SK-N-SH (cell line): ENCODE measurements around the gene CFAP65. TPM values are rescaled to one million over a fixed set of nuclear protein-coding genes. Genes with fewer than 3 reads are reported as not detected.

Experiments
- CTCF ChIA-PET: fragments of 300-600, 350-600 bp; formaldehyde crosslinking; extraction: SDS; loops from one replicate; lab custom pipeline; 2021; lab: Yijun Ruan, JAX
- POLR2A ChIA-PET: fragments of 350-600 bp; sonication (Branson Sonifier 250); formaldehyde crosslinking; extraction: SDS; loops from one replicate; lab custom pipeline; 2020; ENCODE audit warnings: antibody characterized with exemption, inconsistent platforms; lab: Yijun Ruan, JAX
- DNase-seq: peaks from one replicate; pipeline ENCODE4 v3.0.0; 2012
- H2AFZ ChIP-seq: fragments of 200-600 bp; sonication (generic); 2 replicates; pipeline ENCODE4 v1.8.1; 2016; ENCODE audit warnings: antibody characterized with exemption, mild to moderate bottlenecking, low read depth
- H3F3A ChIP-seq: fragments of 200-600 bp; sonication (generic); replicated peaks from 2 replicates; pipeline ENCODE3; 2016; ENCODE audit warnings: antibody characterized with exemption, mild to moderate bottlenecking; ENCODE audit not compliant: insufficient read depth
- H3K27ac ChIP-seq, 2 experiments: fragments of 200-500 bp in 1 of 2; fragments of 200-600 bp in 1 of 2; sonication (Bioruptor generic) in 1 of 2; sonication (generic), shearing (Covaris generic) in 1 of 2; 2 replicates each; pipeline versions ENCODE4 v1.5.1 to v1.6.1; 2014 to 2016; ENCODE audit warnings: low read depth in 2 of 2, inconsistent platforms in 1 of 2, low read length in 1 of 2, mild to moderate bottlenecking in 1 of 2, mixed read lengths in 1 of 2
- H3K27me3 ChIP-seq: fragments of 200-600 bp; sonication (generic), shearing (Covaris generic); 2 replicates; pipeline ENCODE4 v1.6.1; 2016; ENCODE audit warnings: mixed run types; ENCODE audit not compliant: insufficient read depth
- H3K36me3 ChIP-seq, 2 experiments: fragments of 200-500 bp in 1 of 2; fragments of 200-600 bp in 1 of 2; sonication (Bioruptor generic) in 1 of 2; sonication (generic) in 1 of 2; replicated peaks in 1 of 2; 2 replicates each; pipeline versions ENCODE3 to v1.5.1; 2014 to 2016; ENCODE audit warnings: low read length in 1 of 2, mild to moderate bottlenecking in 1 of 2; ENCODE audit not compliant: insufficient read depth in 2 of 2, control insufficient read depth in 1 of 2
- H3K4me1 ChIP-seq, 2 experiments: fragments of 200-500 bp in 1 of 2; fragments of 200-600 bp in 1 of 2; sonication (Bioruptor generic) in 1 of 2; sonication (generic), shearing (Covaris generic) in 1 of 2; 2 replicates each; pipeline versions ENCODE4 v1.5.1 to v1.6.1; 2014 to 2016; ENCODE audit warnings: low read depth in 1 of 2, low read length in 1 of 2, mixed run types in 1 of 2; ENCODE audit not compliant: insufficient read depth in 2 of 2, control insufficient read depth in 1 of 2
- H3K4me2 ChIP-seq: fragments of 200-600 bp; sonication (generic), shearing (Covaris generic); 2 replicates; pipeline ENCODE4 v1.6.1; 2017; ENCODE audit warnings: mixed run types
- H3K4me3 ChIP-seq, 2 experiments: fragments of 200-500 bp in 1 of 2; fragments of 200-600 bp in 1 of 2; sonication (Bioruptor generic) in 1 of 2; sonication (generic), shearing (Covaris generic) in 1 of 2; 2 replicates each; pipeline versions ENCODE4 v1.5.1 to v1.8.1; 2014 to 2016; ENCODE audit warnings: low read depth in 2 of 2, inconsistent platforms in 1 of 2, low read length in 1 of 2, mild to moderate bottlenecking in 1 of 2, mixed read lengths in 1 of 2, moderate library complexity in 1 of 2
- H3K79me2 ChIP-seq: fragments of 200-600 bp; sonication (generic); 2 replicates; pipeline ENCODE4 v1.8.1; 2017; ENCODE audit warnings: mild to moderate bottlenecking; ENCODE audit not compliant: insufficient read depth
- H3K9ac ChIP-seq: fragments of 200-600 bp; sonication (generic); 2 replicates; pipeline ENCODE4 v1.6.1; 2017; ENCODE audit warnings: mixed run types
- H3K9me2 ChIP-seq: fragments of 200-600 bp; sonication (generic); 2 replicates; pipeline ENCODE4 v1.6.1; 2017; ENCODE audit warnings: mixed run types
- H3K9me3 ChIP-seq: fragments of 200-600 bp; sonication (generic); 2 replicates; pipeline ENCODE4 v1.6.1; 2017; ENCODE audit warnings: mixed run types, mild to moderate bottlenecking, moderate library complexity
- H4K20me1 ChIP-seq: fragments of 200-600 bp; sonication (generic); 2 replicates; pipeline ENCODE4 v1.6.1; 2017; ENCODE audit warnings: mild to moderate bottlenecking, mixed run types; ENCODE audit not compliant: insufficient read depth
- CHD2 ChIP-seq: fragments of 150-350 bp; IDR thresholded peaks from 2 replicates; pipeline ENCODE4 v1.6.1; 2018; ENCODE audit warnings: low read length; ENCODE audit not compliant: partially characterized antibody
- EP300 ChIP-seq, 2 experiments: IDR thresholded peaks; 2 replicates each; pipeline versions ENCODE4 v1.4.0 to v1.6.1; 2012; ENCODE audit warnings: borderline replicate concordance in 1 of 2, low read depth in 1 of 2, low read length in 1 of 2
- FOSL2 ChIP-seq: IDR thresholded peaks from 2 replicates; pipeline ENCODE4 v1.4.0; 2012; ENCODE audit warnings: low read depth, mild to moderate bottlenecking, moderate library complexity, borderline replicate concordance
- FOXJ3 ChIP-seq: sonication (generic); formaldehyde crosslinking; IDR thresholded peaks from 2 replicates; pipeline ENCODE4 v1.5.1; 2020; ENCODE audit warnings: mild to moderate bottlenecking, missing genetic modification reagents
- GABPA ChIP-seq: IDR thresholded peaks from 2 replicates; pipeline ENCODE4 v1.4.0; 2012; ENCODE audit warnings: low read depth, mild to moderate bottlenecking
- GATA2 ChIP-seq: sonication (generic); formaldehyde crosslinking; IDR thresholded peaks from 2 replicates; pipeline ENCODE4 v1.5.0; 2020; ENCODE audit warnings: mild to moderate bottlenecking, missing genetic modification reagents
- JUND ChIP-seq: IDR thresholded peaks from 2 replicates; pipeline ENCODE4 v1.4.0; 2012
- MAX ChIP-seq: IDR thresholded peaks from 2 replicates; pipeline ENCODE4 v1.4.0; 2012; ENCODE audit warnings: low read depth
- MXI1 ChIP-seq: IDR thresholded peaks from 2 replicates; pipeline ENCODE4 v1.6.1; 2012; ENCODE audit warnings: mild to moderate bottlenecking, low read depth, low read length, improper control_type of control experiment
- NFIC ChIP-seq: IDR thresholded peaks from 2 replicates; pipeline ENCODE4 v1.4.0; 2012; ENCODE audit warnings: borderline replicate concordance
- POLR2AphosphoS5 ChIP-seq: IDR thresholded peaks from 2 replicates; pipeline ENCODE4 v1.6.1; 2012; ENCODE audit warnings: low read depth, low read length
- RCOR1 ChIP-seq: fragments of 150-350 bp; IDR thresholded peaks from 2 replicates; pipeline ENCODE4 v1.6.1; 2017; ENCODE audit warnings: antibody characterized with exemption, low read length
- RFX5 ChIP-seq: IDR thresholded peaks from 2 replicates; pipeline ENCODE4 v1.6.1; 2012; ENCODE audit warnings: mild to moderate bottlenecking, improper control_type of control experiment, low read length
- SMC3 ChIP-seq: IDR thresholded peaks from 2 replicates; pipeline ENCODE4 v1.6.1; 2012; ENCODE audit warnings: low read depth, low read length, improper control_type of control experiment
- TAF1 ChIP-seq: IDR thresholded peaks from 2 replicates; pipeline ENCODE4 v1.6.1; 2012; ENCODE audit warnings: low read depth, mild to moderate bottlenecking, low read length, moderate library complexity, borderline replicate concordance
- TCF12 ChIP-seq: IDR thresholded peaks from 2 replicates; pipeline ENCODE4 v1.4.0; 2012
- ZBTB33 ChIP-seq: IDR thresholded peaks from 2 replicates; pipeline ENCODE4 v1.4.0; 2012; ENCODE audit warnings: low read depth, borderline replicate concordance
- WGBS: methylation state at CpG from one replicate; pipeline ENCODE4 v1.1.6; 2017; ENCODE audit warnings: low lambda C conversion rate; 5-methylcytosine and 5-hydroxymethylcytosine counted together
- polyA plus RNA-seq, 3 experiments: library from polyadenylated mRNA; depleted of rRNA; stranded (reverse); fragments of >200 nt; gene quantifications; 2 replicates each; pipeline ENCODE4 v1.2.3, GENCODE V29; 2012
- TF ChIP-seq, protein P1 (sequence below): IDR thresholded peaks from 2 replicates; pipeline ENCODE4; 2012
- TF ChIP-seq, protein P2 (sequence below): fragments of 200-600 bp; sonication (generic); IDR thresholded peaks from 2 replicates; pipeline ENCODE4 v1.6.1; 2017; ENCODE audit warnings: antibody characterized with exemption, mild to moderate bottlenecking, moderate library complexity

CFAP65 gene
- polyA plus RNA-seq, 1 of the 3 experiments (the other 2 are of a cell fraction) = 0.95 TPM

GRCh38 chr2:218964041-218964771 lies 77.1 kb downstream of the CFAP65 start:
- TF ChIP-seq EP300 (IDR thresholded peaks at IDR 0.05; ENCODE audit: borderline replicate concordance in 1 of 2, low read depth in 1 of 2, low read length in 1 of 2) (peak in 1 of 2 experiments; percentile 54; a peak in 1 of 4 replicates), MXI1 (peak; percentile 58; the same call in 1 of the 2 replicates), FOSL2 (peak; percentile 34; the same call in 1 of the 2 replicates), GATA2 (peak; percentile 51), FOXJ3 (CRISPR knock-in tag) (peak; percentile 30; the same call in 1 of the 2 replicates), CHD2 (peak; percentile 35), MAX (no peak), SMC3 (no peak), NFIC (no peak), POLR2AphosphoS5 (0 out of 2 replicates have a peak, but pooled peaks have one; percentile 19), TCF12 (peak; percentile 48; the same call in 1 of the 2 replicates), RFX5 (peak; percentile 42; the same call in 1 of the 2 replicates), RCOR1 (0 out of 2 replicates have a peak, but pooled peaks have one; percentile 24)
- TF ChIP-seq, protein P1, sequence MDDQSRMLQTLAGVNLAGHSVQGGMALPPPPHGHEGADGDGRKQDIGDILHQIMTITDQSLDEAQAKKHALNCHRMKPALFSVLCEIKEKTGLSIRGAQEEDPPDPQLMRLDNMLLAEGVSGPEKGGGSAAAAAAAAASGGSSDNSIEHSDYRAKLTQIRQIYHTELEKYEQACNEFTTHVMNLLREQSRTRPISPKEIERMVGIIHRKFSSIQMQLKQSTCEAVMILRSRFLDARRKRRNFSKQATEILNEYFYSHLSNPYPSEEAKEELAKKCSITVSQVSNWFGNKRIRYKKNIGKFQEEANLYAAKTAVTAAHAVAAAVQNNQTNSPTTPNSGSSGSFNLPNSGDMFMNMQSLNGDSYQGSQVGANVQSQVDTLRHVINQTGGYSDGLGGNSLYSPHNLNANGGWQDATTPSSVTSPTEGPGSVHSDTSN = peak; percentile 29
- Histone ChIP-seq H3K27me3 (peaks cover 17% of the 10 kb centered on the region), H3K9me2 (no peaks in the 10 kb centered on the region), H3K4me3 (peak overlapping the region in 1 of 2 experiments; percentile 63; a peak in 2 of 4 replicates), H3K4me1 (peaks cover 8 to 28% of the 10 kb centered on the region in 2 experiments; a peak in 2 of 4 replicates), H3K9ac (0 out of 2 replicates have a peak overlapping the region, but pooled peaks have one; percentile 13), H3K9me3 (no peaks in the 10 kb centered on the region), H3K79me2 (no peaks in the 10 kb centered on the region), H2AFZ (no peak overlapping the region), H3K27ac (peak overlapping the region; percentile 47 to 99; a peak in 3 of 4 replicates), H3K4me2 (peak overlapping the region; percentile 63), H4K20me1 (no peaks in the 10 kb centered on the region), H3F3A (peaks cover 5% of the 10 kb centered on the region), H3K36me3 (no peaks in the 10 kb centered on the region)
- peak; percentile 69 for DNase-seq
- CTCF ChIA-PET = interaction anchor here (1.0 to 13.5 kb wide), 12 partner anchors 15 to 191 kb away, joined by 3 to 208 read pairs (median 6); partner anchors contain the start of genes CRYBA2 and FEV
- POLR2A ChIA-PET = interaction anchor here (0.6 to 4.1 kb wide), 9 partner anchors 10 to 72 kb away, joined by 3 to 21 read pairs (median 6); no protein-coding TSS in a partner anchor
- 5% methylated on average over 5 of the region's 5 CpGs for WGBS

DNA sequence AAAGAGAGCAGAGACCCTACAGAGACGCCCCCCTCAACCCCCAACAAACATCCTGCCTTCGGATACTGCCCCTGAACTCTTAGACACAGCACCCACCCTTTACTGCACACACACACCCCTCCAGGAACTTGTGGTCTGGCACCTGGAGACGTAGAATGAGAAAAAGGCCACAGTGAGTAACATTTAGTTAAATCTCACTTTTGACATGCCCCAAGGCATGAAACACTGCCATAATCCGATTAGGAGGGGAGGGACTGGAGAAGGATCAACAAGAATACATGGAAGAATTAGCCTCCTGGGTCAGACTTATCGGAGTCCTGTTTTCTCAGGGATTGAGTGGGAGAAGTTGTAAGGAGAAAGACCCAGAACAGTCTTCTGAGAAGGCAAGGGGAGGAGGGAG lies 77.7 kb downstream of the CFAP65 start:
- no peak for DNase-seq
- no peaks in the 10 kb centered on the region for H3K79me2 ChIP-seq
- no peak overlapping the region for H2AFZ ChIP-seq
- peaks cover 23% of the 10 kb centered on the region for H3K27me3 ChIP-seq
- peak overlapping the region in 1 of 2 experiments; percentile 63; a peak in 3 of 4 replicates for H3K4me3 ChIP-seq
- no peaks in the 10 kb centered on the region for H3K36me3 ChIP-seq
- 0 out of 2 replicates have a peak overlapping the region, but pooled peaks have one; percentile 13 for H3K9ac ChIP-seq
- 9% methylated on average over 5 of the region's 5 CpGs for WGBS
- no peaks in the 10 kb centered on the region for H3K9me3 ChIP-seq
- H3K9me2 ChIP-seq = no peaks in the 10 kb centered on the region
- peaks cover 8 to 32% of the 10 kb centered on the region in 2 experiments; a peak in 2 of 4 replicates for H3K4me1 ChIP-seq
- peak overlapping the region; percentile 47 to 99; a peak in 3 of 4 replicates for H3K27ac ChIP-seq
- CTCF ChIA-PET = interaction anchor here (1.1 to 13.5 kb wide), 8 partner anchors 15 to 191 kb away, joined by 3 to 208 read pairs (median 8); partner anchors contain the start of genes CRYBA2 and FEV
- H3F3A ChIP-seq = peaks cover 5% of the 10 kb centered on the region
- POLR2A ChIA-PET = interaction anchor here (0.9 to 4.1 kb wide), 11 partner anchors 9 to 87 kb away, joined by 3 to 21 read pairs (median 6); no protein-coding TSS in a partner anchor
- H3K4me2 ChIP-seq = peak overlapping the region; percentile 63
- H4K20me1 ChIP-seq = no peaks in the 10 kb centered on the region
- TF ChIP-seq FOSL2 = no peak
- TF ChIP-seq ZBTB33 = no peak
- no peak for TF ChIP-seq GABPA
- TF ChIP-seq JUND = no peak
- no peak for TF ChIP-seq CHD2
- no peak for TF ChIP-seq GATA2
- no peak for TF ChIP-seq FOXJ3 (CRISPR knock-in tag)
- TF ChIP-seq MXI1 = no peak
- TF ChIP-seq TAF1 = no peak
- TF ChIP-seq, protein P2, sequence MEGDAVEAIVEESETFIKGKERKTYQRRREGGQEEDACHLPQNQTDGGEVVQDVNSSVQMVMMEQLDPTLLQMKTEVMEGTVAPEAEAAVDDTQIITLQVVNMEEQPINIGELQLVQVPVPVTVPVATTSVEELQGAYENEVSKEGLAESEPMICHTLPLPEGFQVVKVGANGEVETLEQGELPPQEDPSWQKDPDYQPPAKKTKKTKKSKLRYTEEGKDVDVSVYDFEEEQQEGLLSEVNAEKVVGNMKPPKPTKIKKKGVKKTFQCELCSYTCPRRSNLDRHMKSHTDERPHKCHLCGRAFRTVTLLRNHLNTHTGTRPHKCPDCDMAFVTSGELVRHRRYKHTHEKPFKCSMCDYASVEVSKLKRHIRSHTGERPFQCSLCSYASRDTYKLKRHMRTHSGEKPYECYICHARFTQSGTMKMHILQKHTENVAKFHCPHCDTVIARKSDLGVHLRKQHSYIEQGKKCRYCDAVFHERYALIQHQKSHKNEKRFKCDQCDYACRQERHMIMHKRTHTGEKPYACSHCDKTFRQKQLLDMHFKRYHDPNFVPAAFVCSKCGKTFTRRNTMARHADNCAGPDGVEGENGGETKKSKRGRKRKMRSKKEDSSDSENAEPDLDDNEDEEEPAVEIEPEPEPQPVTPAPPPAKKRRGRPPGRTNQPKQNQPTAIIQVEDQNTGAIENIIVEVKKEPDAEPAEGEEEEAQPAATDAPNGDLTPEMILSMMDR = no peak
